Mononuclear cell (primary cell): ENCODE data around the gene DBR1. TPM values are rescaled to one million over a fixed set of nuclear protein-coding genes. Genes with fewer than 3 reads are reported as not detected.

ENCODE experiments used
- H3K27me3 ChIP-seq: 2 replicates; pipeline ENCODE4 v1.6.0; 2011; ENCODE audit warnings: low read length, control low read depth; ENCODE audit not compliant: insufficient read depth
- H3K4me1 ChIP-seq: 2 replicates; pipeline ENCODE4 v1.5.1; 2011; ENCODE audit warnings: mild to moderate bottlenecking, low read length, control low read depth; ENCODE audit not compliant: insufficient read depth
- H3K4me3 ChIP-seq: 2 replicates; pipeline ENCODE4 v1.5.1; 2011; ENCODE audit warnings: mild to moderate bottlenecking, low read length, moderate library complexity
- H3K9me3 ChIP-seq: 2 replicates; pipeline ENCODE4 v1.5.1; 2011; ENCODE audit warnings: low read depth, mild to moderate bottlenecking, control low read depth, low read length
- total RNA-seq: library from RNA; depleted of rRNA; stranded (reverse); fragments of >200 nt; gene quantifications from one replicate; pipeline ENCODE4 v1.2.3, GENCODE V29; 2012

The DBR1 gene, protein sequence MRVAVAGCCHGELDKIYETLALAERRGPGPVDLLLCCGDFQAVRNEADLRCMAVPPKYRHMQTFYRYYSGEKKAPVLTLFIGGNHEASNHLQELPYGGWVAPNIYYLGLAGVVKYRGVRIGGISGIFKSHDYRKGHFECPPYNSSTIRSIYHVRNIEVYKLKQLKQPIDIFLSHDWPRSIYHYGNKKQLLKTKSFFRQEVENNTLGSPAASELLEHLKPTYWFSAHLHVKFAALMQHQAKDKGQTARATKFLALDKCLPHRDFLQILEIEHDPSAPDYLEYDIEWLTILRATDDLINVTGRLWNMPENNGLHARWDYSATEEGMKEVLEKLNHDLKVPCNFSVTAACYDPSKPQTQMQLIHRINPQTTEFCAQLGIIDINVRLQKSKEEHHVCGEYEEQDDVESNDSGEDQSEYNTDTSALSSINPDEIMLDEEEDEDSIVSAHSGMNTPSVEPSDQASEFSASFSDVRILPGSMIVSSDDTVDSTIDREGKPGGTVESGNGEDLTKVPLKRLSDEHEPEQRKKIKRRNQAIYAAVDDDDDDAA
- total RNA-seq, result 16.0 TPM

DNA sequence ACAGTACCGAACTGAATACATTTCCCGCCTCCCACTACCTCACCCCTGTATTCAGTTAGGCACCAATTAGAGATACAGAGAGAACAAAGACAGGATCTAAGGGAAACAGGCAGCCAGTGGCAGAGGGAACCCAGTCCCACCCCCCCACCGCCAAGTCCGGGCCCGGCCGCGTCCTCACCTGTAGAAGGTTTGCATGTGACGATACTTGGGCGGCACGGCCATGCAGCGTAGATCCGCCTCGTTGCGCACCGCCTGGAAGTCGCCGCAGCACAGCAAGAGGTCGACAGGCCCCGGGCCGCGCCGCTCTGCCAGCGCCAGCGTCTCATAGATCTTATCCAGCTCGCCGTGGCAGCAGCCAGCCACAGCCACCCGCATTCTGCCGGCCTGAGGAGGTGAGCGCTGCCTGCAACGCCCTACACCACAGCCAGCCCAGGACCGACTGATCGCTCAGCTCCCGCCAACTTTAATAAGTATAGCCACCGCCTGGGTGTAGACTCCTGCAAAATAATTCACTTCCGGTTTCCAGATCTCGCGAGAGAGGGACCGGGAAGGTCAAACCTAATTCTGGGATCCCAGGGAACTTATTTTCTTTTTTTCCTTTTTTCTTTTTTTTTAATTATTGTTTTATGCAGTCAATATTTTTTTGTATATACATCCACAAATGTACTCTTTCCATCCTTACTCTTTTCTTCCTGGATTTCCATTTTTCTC is at the start of gene DBR1:
TSS of gene DBR1 (minus strand) at position 501 of the 711 bp plus-strand sequence. CDS start at position 375, 126 bp downstream.
- Histone ChIP-seq H3K27me3 (no peaks in the 10 kb centered on the region), H3K4me1 (peaks cover 26% of the 10 kb centered on the region), H3K4me3 (peak within 1 kb of the TSS; percentile 78), H3K9me3 (no peaks in the 10 kb centered on the region)

DNA sequence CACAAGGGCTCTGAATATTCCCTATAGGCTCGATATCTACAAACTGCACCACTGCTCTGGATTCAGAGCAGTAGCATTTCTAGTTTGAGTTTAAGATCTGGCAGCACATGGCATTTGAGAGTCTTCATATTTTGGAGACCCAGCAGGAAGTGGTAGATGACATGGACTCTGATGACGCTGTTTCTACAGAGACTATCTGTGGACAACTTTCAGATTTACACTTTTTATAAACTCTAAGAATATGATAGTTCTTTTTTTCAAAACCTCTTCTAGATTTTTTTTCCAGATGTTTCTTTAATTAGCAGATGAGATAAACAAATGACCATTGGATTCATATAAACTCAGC is 48.2 kb upstream of the DBR1 start:
- H3K4me1 ChIP-seq, result peaks cover 17% of the 10 kb centered on the region
- no peak overlapping the region for H3K4me3 ChIP-seq
- no peaks in the 10 kb centered on the region for H3K27me3 ChIP-seq
- no peaks in the 10 kb centered on the region for H3K9me3 ChIP-seq

DNA sequence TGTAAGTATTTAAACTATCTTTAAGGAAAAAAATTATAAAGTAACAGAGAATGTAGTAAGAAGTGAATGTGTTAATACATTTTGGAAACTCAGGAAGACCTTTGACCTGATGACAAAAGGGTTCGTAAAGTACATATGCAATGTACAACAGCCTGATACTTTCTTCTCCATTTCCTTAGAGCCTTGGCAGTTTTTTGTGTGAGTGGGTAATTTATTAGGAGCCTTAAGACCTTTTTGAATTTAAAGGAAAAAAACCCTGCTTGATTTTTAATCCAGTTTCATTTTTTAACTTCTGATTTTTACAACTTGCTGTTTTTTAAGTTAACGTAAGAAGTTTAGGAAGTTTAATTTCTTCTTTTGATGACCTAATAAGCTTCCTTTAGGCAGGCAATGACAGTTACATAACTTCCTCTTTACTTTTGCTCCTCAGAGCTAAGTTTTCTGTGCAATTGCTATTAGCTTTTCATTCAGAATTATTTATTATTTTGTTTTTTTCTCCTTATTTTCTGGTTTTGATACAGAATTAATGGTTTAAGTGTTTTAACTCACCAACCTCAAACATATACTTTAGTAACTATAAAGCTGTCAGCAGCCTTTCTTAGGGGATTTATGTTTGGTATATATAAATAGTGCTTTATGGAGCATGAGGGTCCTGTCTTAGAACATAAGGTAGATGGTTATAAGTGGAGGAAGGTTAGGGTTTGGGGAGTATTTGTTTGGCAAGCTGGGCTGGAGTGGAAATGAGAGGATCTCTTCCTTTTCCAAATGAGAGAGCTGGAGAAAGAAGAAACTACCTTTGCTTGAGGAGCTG is 47.6 kb upstream of the DBR1 start:
- H3K4me3 ChIP-seq, result no peak overlapping the region
- no peaks in the 10 kb centered on the region for H3K27me3 ChIP-seq
- no peaks in the 10 kb centered on the region for H3K9me3 ChIP-seq
- H3K4me1 ChIP-seq, result peaks cover 17% of the 10 kb centered on the region

DNA sequence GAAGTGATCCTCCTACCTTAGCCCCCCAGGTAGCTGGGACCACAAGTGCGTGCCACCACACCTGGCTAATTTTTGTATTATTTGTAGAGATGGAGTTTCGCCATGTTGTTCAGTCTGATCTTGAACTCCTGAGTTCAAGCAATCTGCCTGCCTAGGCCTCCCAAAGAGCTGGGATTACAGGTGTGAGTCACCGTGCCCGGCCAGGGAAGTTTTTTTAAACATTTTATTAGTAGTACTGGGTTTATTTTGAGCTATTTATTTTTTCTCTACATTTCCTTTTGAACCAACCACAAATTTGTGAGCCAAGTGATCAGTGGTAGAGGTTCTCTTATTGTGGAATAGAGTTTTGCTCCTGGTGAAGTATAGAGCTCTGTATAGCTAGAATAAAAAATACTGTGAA is 46.1 kb upstream of the DBR1 start:
- Histone ChIP-seq H3K9me3 (no peaks in the 10 kb centered on the region), H3K4me1 (peaks cover 17% of the 10 kb centered on the region), H3K27me3 (no peaks in the 10 kb centered on the region), H3K4me3 (no peak overlapping the region)

DNA sequence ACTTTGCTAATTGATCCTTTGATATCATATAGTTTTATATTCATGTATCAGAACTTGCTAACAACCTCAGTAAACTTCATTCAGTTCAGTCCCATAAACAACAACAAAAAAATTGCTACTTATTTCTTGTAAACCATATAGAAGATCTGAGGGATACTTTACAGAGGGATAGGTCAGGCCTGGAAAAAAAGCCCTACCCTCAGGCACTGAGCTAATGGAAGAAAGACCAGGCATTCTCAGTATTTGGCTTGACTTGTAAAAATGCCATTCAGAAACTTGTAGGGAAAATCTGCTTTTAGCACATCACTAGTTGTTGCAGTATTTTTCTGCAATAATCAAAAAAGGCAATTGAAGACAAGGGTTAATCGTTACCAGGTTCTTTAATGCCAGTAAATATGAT is 45.5 kb upstream of the DBR1 start:
- H3K4me1 ChIP-seq, result peaks cover 17% of the 10 kb centered on the region
- no peak overlapping the region for H3K4me3 ChIP-seq
- no peaks in the 10 kb centered on the region for H3K9me3 ChIP-seq
- H3K27me3 ChIP-seq, result no peaks in the 10 kb centered on the region

DNA sequence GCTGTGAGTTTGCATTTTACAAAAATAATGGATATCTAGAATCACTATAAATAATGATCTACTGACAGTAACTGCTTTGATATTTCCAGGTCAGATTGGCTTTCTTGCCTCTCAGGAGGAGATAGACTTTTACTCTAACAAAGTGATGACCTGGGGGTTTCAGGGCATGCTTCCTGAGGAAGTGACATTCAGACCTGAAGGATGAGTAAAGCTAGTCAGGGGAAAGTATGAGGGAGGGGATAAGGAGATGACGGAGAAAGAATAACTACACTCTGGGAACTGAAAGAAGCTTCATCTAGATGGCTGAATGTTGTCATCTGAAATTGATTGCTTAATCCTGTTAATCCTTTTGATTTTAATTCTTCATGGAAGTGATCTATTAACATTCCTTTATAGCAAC is 44.5 kb upstream of the DBR1 start:
- no peaks in the 10 kb centered on the region for H3K9me3 ChIP-seq
- peaks cover 17% of the 10 kb centered on the region for H3K4me1 ChIP-seq
- no peaks in the 10 kb centered on the region for H3K27me3 ChIP-seq
- no peak overlapping the region for H3K4me3 ChIP-seq

DNA sequence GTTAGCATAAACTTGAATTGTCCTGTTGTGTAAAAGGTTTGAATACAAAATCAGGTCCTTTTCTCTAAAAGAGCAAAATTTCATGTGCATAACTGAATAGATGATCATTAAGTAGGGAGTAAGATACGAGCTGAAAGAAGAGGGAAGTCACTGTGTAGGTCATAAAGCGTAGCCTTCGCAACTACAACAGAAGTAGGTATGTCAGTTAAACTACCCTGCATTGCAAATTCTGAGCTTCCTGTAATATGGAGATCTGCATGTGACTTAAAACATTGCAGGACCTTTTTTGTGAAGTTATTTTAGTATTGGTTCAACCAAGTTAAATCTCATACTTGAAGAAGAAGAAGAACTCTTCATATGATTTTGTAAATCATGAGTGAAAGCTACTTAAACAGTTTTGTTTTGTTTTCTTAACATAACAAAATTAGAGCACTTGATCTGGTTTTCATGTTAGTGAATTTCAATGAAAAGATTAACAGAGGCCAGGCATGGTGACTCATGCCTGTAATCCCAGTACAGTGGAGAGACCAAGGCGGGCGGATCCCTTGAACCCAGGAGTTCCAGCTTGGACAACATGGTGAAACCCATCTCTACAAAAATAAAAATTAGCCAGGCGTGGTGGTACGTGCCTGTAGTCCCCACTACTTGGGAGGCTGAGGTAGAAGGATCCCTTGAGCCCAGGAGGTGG is 38.8 kb upstream of the DBR1 start:
- Histone ChIP-seq H3K9me3 (no peaks in the 10 kb centered on the region), H3K27me3 (no peaks in the 10 kb centered on the region), H3K4me1 (peaks cover 6% of the 10 kb centered on the region), H3K4me3 (no peak overlapping the region)

DNA sequence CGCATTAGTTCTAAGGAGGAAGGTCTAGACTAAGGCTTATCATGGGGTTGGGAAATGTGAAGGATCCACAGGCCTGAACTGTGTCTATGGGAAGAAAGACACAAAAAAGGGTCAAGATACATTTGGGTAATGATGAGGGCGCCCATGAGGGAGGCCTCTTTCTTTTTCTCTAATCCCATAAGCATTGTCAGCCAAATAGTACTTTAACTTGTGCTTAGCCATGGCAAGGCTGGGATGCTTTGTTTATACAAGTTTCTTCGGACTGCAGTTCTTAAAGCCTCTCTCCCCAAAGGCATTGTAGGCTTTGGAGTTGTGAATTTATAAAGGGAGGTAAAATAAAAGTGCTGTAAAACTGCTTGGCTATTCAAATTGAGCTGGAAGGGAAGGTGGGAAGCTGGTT is 35.8 kb upstream of the DBR1 start:
- Histone ChIP-seq H3K4me3 (no peak overlapping the region), H3K9me3 (no peaks in the 10 kb centered on the region), H3K4me1 (peaks cover 6% of the 10 kb centered on the region), H3K27me3 (no peaks in the 10 kb centered on the region)

DNA sequence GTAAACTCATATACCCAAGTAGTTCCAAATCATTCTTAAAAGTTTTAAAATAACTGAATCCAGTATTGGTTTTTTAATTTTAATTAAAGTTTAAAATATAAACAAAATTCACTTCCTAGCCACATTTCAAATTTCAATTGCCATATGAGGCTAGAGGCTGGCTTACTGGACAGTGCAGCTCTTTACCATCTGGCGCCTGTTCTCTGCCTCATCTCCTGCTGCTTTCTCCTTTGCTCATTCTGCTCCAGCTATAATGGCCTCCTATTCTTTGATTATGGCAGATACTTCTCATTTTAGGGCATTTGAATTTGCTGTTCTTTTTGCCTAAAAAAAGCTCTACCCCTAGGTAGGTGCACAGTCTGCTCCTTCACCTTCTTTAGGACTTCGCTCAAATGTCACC is 31.5 kb upstream of the DBR1 start:
- H3K4me1 ChIP-seq, result peaks cover 15% of the 10 kb centered on the region
- no peaks in the 10 kb centered on the region for H3K9me3 ChIP-seq
- no peak overlapping the region for H3K4me3 ChIP-seq
- no peaks in the 10 kb centered on the region for H3K27me3 ChIP-seq

DNA sequence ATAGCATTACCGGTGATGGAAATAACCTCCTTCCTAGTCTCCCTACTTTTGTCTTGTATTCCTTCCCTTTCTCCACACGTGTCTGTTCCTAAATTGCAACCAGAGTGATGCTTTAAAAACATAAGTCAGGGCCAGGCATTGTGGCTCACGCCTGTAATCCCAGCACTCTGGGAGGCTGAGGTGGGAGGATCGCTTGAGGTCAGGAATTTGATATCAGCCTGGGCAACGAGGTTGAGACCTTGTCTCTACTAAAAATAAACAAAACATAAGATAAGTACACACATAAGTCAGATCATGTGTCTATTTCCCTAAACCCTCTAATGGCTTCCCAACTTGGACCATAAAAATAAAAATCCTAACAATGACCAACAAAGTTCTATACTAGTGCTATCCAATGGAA is 30.8 kb upstream of the DBR1 start:
- Histone ChIP-seq H3K4me3 (no peak overlapping the region), H3K9me3 (no peaks in the 10 kb centered on the region), H3K4me1 (peaks cover 19% of the 10 kb centered on the region)

DNA sequence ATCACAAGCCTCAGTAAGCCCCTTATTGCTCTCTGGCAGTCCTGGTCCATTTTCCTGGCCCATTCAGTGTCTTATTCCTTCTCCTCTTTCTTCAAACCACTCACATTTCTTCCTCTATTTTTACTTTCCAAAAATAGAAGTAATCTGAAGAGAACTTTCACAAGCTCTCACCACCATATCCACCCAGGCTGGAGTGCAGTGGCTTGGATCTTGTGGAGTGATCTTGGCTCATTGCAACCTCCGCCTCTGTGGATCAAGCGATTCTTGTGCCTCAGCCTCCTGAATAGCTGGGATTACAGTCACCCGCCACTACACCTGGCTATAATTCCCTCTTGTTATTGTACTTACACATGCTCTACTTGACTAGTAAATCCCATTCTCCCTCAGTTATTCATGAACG is 29.2 kb upstream of the DBR1 start:
- Histone ChIP-seq H3K4me3 (no peak overlapping the region), H3K9me3 (no peaks in the 10 kb centered on the region), H3K27me3 (no peaks in the 10 kb centered on the region), H3K4me1 (peaks cover 26% of the 10 kb centered on the region)

More for the DNA sequence above, 30.8 kb upstream of the DBR1 start:
- no peaks in the 10 kb centered on the region for H3K27me3 ChIP-seq

DNA sequence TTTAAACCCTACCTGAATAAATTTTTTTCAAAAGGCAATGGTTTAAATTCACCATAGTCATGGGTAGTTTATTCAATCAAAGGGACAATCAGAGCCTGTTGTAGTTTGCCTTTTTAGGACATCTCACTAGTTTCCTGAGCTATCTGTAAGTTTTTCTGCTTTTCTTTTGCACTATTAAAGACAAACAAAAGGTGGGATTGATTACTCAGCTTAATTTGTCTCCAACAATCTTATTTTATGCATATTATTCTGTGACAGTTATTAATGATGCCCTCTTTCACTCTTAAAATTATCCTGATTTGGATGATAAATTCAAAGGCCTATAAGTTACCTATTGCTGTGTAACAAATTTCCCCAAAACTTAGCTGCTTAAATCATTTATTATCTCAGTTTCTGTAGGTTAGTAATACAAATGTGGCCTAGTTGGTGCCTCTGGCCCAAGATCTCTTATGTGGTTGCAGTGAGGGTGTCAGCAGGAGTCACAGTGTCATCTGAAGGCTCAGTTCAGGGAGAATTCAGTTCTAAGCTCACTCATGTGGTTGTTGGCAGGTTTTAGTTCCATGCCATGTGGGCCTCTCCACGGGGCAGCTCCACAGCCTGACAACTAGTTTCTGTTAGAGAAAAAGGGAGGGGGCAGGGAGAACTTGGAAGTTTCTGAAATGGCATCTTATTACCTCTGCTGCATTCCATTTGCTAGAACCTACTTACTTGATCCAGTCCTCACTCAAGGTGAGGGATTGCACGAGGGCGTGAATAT is 28.4 kb upstream of the DBR1 start:
- H3K4me3 ChIP-seq, result no peak overlapping the region

DNA sequence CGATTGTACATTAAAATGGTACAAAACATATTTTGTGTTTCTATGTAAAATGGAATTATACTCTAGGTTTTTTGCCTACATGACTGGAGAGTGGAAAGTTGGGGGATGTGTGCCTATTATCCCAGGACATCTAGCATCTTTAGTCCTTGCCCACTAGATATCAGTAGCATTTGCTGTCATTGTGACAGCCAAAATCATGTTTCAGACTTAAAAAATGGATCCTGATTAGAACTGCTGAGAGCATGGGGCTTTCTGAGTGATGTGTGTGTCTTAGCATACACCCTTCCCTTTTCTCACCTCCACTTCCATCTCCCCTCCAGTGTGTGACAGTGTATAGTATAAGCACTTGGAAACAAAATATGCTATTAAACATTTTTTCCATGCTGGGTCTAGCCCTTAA is 25.7 kb upstream of the DBR1 start:
- H3K27me3 ChIP-seq, result no peaks in the 10 kb centered on the region
- H3K4me1 ChIP-seq, result peaks cover 26% of the 10 kb centered on the region
- no peaks in the 10 kb centered on the region for H3K9me3 ChIP-seq
- H3K4me3 ChIP-seq, result no peak overlapping the region

More for the DNA sequence above, 28.4 kb upstream of the DBR1 start:
- no peaks in the 10 kb centered on the region for H3K27me3 ChIP-seq
- H3K9me3 ChIP-seq, result no peaks in the 10 kb centered on the region
- H3K4me1 ChIP-seq, result peaks cover 26% of the 10 kb centered on the region

DNA sequence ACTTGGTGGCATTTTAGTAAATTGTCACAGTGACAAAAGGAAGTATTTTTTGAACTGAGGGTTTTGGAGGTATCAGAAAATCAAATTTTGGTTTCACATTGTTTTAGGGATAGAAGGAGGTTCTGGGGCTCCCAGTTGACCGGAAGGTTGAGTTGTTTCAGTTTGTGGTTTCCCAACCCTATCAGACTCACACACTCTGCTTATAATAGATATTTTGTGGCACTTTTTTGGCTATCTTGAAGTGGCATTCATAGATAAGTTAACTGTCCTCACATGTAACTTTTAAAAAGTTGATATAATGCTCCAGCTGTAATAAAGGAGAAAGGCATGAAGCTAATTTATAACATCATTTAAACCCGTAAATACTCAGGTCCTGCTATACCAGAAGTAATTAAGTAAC is 25.1 kb upstream of the DBR1 start:
- no peaks in the 10 kb centered on the region for H3K27me3 ChIP-seq
- H3K4me1 ChIP-seq, result peaks cover 26% of the 10 kb centered on the region
- H3K4me3 ChIP-seq, result no peak overlapping the region
- H3K9me3 ChIP-seq, result no peaks in the 10 kb centered on the region
